Natural killer cell (primary cell): ENCODE results near the gene AJAP1. TPM values are rescaled to one million over a fixed set of nuclear protein-coding genes. Genes with fewer than 3 reads are reported as not detected.

Source experiments
- ATAC-seq, 3 donors: fragments of 150-1000 bp in 2 of 3; fragments of 200-7000 bp in 1 of 3; cut with Tn5 transposase; 1 replicate in 1 of 3; 2 replicates in 2 of 3; pipeline ENCODE4 v1.10.0; 2021; ENCODE audit warnings: mild to moderate bottlenecking in 2 of 3, moderate library complexity in 2 of 3
- DNase-seq, 2 donors: peaks; one replicate each; pipeline versions ENCODE4 v3.0.0 to v3.0.0-alpha.2; 2013 to 2021; ENCODE audit warnings: mixed read lengths in 1 of 2
- H3K27ac ChIP-seq: one replicate; pipeline ENCODE4 v1.5.1; 2013; ENCODE audit warnings: mild to moderate bottlenecking, low read length
- H3K27me3 ChIP-seq: one replicate; pipeline ENCODE4 v1.6.1; 2013; ENCODE audit warnings: low read length; ENCODE audit not compliant: control insufficient read depth, insufficient read depth
- H3K36me3 ChIP-seq: one replicate; pipeline ENCODE4 v1.6.1; 2013; ENCODE audit warnings: low read length; ENCODE audit not compliant: control insufficient read depth, insufficient read depth
- H3K4me1 ChIP-seq: one replicate; pipeline ENCODE4 v1.6.1; 2013; ENCODE audit warnings: low read length; ENCODE audit not compliant: control insufficient read depth, insufficient read depth
- H3K4me3 ChIP-seq: one replicate; pipeline ENCODE4 v1.5.1; 2013; ENCODE audit warnings: low read length
- H3K9me3 ChIP-seq: one replicate; pipeline ENCODE4 v1.6.1; 2013; ENCODE audit warnings: low read length; ENCODE audit not compliant: control insufficient read depth, insufficient read depth
- H3K27ac Mint-ChIP-seq, 2 donors: one replicate each; pipeline ENCODE4 v1.8.0; 2022; ENCODE audit warnings: mild to moderate bottlenecking in 2 of 2, mixed read lengths in 2 of 2, moderate library complexity in 1 of 2
- H3K27me3 Mint-ChIP-seq, 2 donors: one replicate each; pipeline ENCODE4 v1.8.0; 2022; ENCODE audit warnings: low read depth in 2 of 2, mixed read lengths in 2 of 2
- H3K36me3 Mint-ChIP-seq: one replicate; pipeline ENCODE4 v1.8.0; 2022; ENCODE audit warnings: mixed read lengths
- H3K4me1 Mint-ChIP-seq, 2 donors: one replicate each; pipeline ENCODE4 v1.8.0; 2022; ENCODE audit warnings: mixed read lengths in 2 of 2
- H3K4me3 Mint-ChIP-seq: one replicate; pipeline ENCODE4 v1.8.0; 2022; ENCODE audit warnings: mild to moderate bottlenecking, moderate library complexity, mixed read lengths
- H3K9me3 Mint-ChIP-seq, 2 donors: one replicate each; pipeline ENCODE4 v1.8.0; 2022; ENCODE audit warnings: mixed read lengths in 2 of 2
- WGBS: methylation state at CpG from one replicate; pipeline ENCODE4 v1.1.7; 2013; ENCODE audit warnings: missing lambda C conversion rate; ENCODE audit not compliant: insufficient coverage; 5-methylcytosine and 5-hydroxymethylcytosine counted together
- intact Hi-C: fragments of 100-400 bp; cut with micrococcal nuclease; formaldehyde crosslinking; loops from one replicate; pipeline ENCODE4 v1.14.2; 2022
- total RNA-seq, 4 donors: library from RNA; stranded (reverse); fragments of 120-200 nt in 1 of 4; gene quantifications; one replicate each; pipeline versions ENCODE4 v1.2.3 to v1.2.4, GENCODE V29; 2013 to 2022
- TF ChIP-seq, protein P1 (sequence below): fragments of 200-600 bp; IDR thresholded peaks from one replicate; pipeline ENCODE4 v1.8.0; 2022; ENCODE audit warnings: antibody characterized with exemption

AJAP1 gene
- total RNA-seq, 3 donors from 2014 or later (not counting 1 experiment from before 2014, with no cell fraction given) = not detected

DNA sequence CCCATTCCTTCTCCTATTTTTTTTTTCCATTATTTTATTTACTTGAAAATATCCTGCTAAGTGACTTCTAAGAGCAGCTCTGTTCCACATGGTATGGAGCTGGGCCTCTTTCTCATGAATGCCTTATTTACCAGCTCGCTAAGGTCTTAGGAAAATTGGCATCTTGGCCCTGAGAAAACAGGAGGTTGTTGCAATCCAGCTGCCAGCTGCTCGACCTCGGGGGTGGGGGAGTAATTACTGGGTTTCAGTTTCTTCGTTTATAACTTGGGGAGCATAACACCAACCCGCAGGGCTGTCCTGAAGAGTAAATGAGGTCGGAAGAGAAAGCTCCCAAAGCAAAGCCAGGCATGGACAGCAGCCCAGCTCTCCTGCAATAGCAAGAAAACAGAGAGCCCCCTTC lies 176.3 kb downstream of the AJAP1 start:
- Mint-ChIP-seq H3K4me1 (no peaks in the 10 kb centered on the region), H3K9me3 (no peaks in the 10 kb centered on the region), H3K36me3 (no peaks in the 10 kb centered on the region), H3K27ac (no peak overlapping the region), H3K4me3 (no peak overlapping the region), H3K27me3 (peaks cover 5 to 7% of the 10 kb centered on the region in 2 donors)
- Histone ChIP-seq H3K4me1 (no peaks in the 10 kb centered on the region), H3K9me3 (no peaks in the 10 kb centered on the region), H3K36me3 (no peaks in the 10 kb centered on the region), H3K4me3 (no peak overlapping the region), H3K27ac (no peak overlapping the region), H3K27me3 (no peaks in the 10 kb centered on the region)
- whole genome bisulfite sequencing = 52% methylated on average over 6 of the region's 6 CpGs
- TF ChIP-seq, protein P1, sequence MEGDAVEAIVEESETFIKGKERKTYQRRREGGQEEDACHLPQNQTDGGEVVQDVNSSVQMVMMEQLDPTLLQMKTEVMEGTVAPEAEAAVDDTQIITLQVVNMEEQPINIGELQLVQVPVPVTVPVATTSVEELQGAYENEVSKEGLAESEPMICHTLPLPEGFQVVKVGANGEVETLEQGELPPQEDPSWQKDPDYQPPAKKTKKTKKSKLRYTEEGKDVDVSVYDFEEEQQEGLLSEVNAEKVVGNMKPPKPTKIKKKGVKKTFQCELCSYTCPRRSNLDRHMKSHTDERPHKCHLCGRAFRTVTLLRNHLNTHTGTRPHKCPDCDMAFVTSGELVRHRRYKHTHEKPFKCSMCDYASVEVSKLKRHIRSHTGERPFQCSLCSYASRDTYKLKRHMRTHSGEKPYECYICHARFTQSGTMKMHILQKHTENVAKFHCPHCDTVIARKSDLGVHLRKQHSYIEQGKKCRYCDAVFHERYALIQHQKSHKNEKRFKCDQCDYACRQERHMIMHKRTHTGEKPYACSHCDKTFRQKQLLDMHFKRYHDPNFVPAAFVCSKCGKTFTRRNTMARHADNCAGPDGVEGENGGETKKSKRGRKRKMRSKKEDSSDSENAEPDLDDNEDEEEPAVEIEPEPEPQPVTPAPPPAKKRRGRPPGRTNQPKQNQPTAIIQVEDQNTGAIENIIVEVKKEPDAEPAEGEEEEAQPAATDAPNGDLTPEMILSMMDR = no peak
- intact Hi-C loops = no loop called here
- ATAC-seq (no peak), DNase-seq (no peak)

DNA sequence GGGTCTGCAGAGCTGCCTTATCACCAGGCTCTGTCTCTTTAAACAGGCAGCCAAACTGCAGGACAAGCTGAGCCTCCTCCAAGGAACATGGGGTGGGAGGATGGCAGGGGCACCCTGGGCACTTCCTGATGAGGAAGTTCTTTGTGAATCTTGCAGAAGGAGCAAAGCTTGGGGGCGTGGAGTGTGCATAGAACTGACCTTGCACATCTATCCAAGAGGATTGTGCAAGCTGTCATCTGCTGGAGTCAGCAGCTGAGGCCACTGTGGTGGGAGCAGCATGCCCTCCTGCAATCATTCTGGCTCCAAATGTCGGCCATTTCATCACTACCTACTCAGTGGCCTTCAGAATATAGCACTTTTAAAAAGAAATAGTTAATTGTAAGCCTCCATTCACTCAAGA lies 182.2 kb downstream of the AJAP1 start:
- no peak overlapping the region for H3K27ac Mint-ChIP-seq
- ATAC-seq (no peak), DNase-seq (no peak)
- no peak overlapping the region for H3K4me3 ChIP-seq
- H3K4me3 Mint-ChIP-seq = no peak overlapping the region
- intact Hi-C loops = no loop called here
- 59% methylated on average over 1 of the region's 2 CpGs for WGBS
- no peaks in the 10 kb centered on the region for H3K9me3 Mint-ChIP-seq
- no peaks in the 10 kb centered on the region for H3K9me3 ChIP-seq
- H3K4me1 ChIP-seq = no peaks in the 10 kb centered on the region
- no peak overlapping the region for H3K27ac ChIP-seq
- H3K36me3 Mint-ChIP-seq = no peaks in the 10 kb centered on the region
- no peaks in the 10 kb centered on the region for H3K27me3 ChIP-seq
- H3K27me3 Mint-ChIP-seq = peaks cover 3 to 7% of the 10 kb centered on the region in 2 donors
- TF ChIP-seq, protein P1 = no peak
- no peaks in the 10 kb centered on the region for H3K36me3 ChIP-seq
- H3K4me1 Mint-ChIP-seq = no peaks in the 10 kb centered on the region

DNA sequence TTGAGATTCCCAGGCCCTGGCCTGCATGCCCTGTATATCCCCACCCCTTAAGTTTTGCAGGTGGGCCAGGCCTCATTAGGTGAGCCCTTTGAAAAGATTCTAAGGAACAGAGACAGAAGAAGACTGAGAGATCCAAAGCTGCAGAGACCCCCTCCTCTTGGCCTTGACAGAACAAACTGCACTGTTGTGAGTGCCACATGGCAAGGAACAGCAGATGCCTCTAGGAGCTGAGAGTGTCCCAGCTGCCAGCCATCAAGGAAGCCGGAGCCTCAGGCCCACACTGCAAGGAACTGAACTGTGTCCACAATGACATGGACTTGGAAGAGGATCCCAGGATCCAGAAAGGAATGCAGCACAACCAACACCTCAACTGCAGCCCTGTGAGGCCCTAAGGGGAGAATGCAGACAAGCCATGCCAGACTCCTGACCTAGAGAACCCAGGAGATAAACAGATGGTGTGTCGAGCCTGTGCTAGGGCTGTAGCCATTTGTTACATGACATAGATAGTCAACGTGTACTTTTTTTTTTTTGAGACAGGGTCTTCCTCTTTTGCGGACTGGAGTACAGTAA lies 182.7 kb downstream of the AJAP1 start:
- Histone ChIP-seq H3K4me1 (no peaks in the 10 kb centered on the region), H3K27me3 (no peaks in the 10 kb centered on the region), H3K27ac (no peak overlapping the region), H3K4me3 (no peak overlapping the region), H3K9me3 (no peaks in the 10 kb centered on the region), H3K36me3 (no peaks in the 10 kb centered on the region)
- no peak for DNase-seq
- Mint-ChIP-seq H3K4me3 (no peak overlapping the region), H3K27ac (no peak overlapping the region), H3K27me3 (peaks cover 3 to 7% of the 10 kb centered on the region in 2 donors), H3K36me3 (no peaks in the 10 kb centered on the region), H3K4me1 (no peaks in the 10 kb centered on the region), H3K9me3 (no peaks in the 10 kb centered on the region)
- 54% methylated on average over 4 of the region's 4 CpGs for WGBS
- ATAC-seq = no peak
- intact Hi-C loops = no loop called here
- TF ChIP-seq, protein P1 = no peak

DNA sequence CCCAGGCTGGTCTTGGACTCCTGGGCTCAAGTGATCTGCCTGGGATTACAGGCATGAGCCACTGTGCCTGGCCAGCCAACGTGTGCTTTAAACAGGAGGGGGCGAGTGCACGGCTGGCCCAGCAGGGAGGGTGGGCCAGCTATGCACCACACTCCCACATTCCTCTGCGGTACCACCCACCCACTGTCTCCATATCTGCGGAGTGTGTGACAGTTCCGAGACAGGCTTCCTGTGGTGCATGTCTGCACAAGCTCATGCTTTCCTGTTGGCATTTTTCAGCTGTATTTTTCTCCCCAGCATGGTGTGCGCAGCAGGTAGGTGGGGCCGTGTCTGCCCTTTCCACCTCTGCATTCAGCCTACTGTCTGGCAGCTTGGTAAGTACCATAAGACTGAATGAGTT lies 183.3 kb downstream of the AJAP1 start:
- H3K36me3 ChIP-seq = no peaks in the 10 kb centered on the region
- peaks cover 3 to 7% of the 10 kb centered on the region in 2 donors for H3K27me3 Mint-ChIP-seq
- 14% methylated on average over 8 of the region's 8 CpGs for WGBS

More for the DNA sequence above, 183.3 kb downstream of the AJAP1 start:
- H3K4me1 ChIP-seq = no peaks in the 10 kb centered on the region
- H3K4me3 ChIP-seq = no peak overlapping the region
- TF ChIP-seq, protein P1 = no peak
- Mint-ChIP-seq H3K36me3 (no peaks in the 10 kb centered on the region), H3K4me1 (no peaks in the 10 kb centered on the region), H3K4me3 (no peak overlapping the region), H3K27ac (no peak overlapping the region), H3K9me3 (no peaks in the 10 kb centered on the region)
- H3K27me3 ChIP-seq = no peaks in the 10 kb centered on the region
- intact Hi-C loops = no loop called here
- ATAC-seq (no peak), DNase-seq (no peak)
- no peaks in the 10 kb centered on the region for H3K9me3 ChIP-seq
- no peak overlapping the region for H3K27ac ChIP-seq
